GM19324 (cell line): ENCODE data around the gene ARHGEF2.

Experiments
- ATAC-seq: cut with Tn5 transposase; IDR thresholded peaks from one replicate; pipeline ENCODE4 v1.9.1; 2021; ENCODE audit warnings: mild to moderate bottlenecking, moderate library complexity; ENCODE audit not compliant: unreplicated experiment, low FRiP score

The ARHGEF2 gene

DNA sequence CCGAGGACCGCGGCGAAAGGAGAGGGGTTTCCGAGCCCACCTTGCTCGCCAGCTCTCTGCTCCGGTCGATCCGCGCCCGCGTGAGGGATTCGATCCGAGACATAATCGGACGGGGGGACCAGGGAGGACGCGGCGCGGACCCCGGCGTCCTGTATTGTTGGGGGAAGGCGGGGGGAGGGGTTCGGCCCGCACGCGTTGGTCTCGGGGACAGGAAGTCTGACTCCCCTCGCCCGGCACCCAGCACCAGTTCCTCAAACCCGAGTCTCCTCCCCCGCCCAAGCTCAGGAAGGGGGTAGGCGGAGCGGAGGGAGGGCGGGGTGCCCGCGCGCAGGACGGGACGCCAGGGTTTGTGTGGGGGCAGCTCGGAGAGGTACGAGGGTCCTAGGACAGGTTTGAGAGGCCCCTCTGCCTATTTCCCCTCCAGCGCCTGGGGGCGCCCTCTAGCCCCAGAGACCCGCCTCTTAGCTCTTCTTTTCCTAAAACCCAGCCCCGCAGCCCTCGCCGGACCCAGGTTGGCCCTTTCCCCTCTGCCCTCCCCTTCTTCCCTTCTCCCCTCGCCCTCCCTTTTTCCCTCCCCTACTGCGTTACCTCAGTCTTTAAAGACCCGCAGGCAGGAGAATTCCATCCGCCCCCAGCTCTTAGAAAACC lies at the start of gene ARHGEF2:
ARHGEF2 (minus strand) TSS at position 223 of the 648 bp plus-strand sequence; CDS start at position 103, 120 bp downstream.
- ATAC-seq = peak; percentile 48

DNA sequence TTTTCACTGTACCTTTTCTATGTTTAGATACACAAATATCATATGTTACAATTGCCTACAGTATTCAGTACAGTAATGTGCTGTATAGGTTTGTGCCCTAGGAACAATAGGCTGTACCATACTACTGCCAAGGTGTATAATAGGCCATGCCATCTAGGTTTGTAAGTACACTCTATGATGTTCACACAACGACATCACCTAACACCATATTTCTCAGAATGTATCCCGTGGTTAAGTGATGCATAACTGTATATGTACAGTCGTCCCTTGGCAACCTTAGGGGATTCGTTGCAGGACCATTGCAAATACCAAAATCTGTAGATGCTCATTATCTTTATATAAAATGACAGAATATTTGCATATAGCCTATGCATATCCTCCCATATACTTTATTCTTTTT lies 48.2 kb upstream of the ARHGEF2 start:
- ATAC-seq = no peak

DNA sequence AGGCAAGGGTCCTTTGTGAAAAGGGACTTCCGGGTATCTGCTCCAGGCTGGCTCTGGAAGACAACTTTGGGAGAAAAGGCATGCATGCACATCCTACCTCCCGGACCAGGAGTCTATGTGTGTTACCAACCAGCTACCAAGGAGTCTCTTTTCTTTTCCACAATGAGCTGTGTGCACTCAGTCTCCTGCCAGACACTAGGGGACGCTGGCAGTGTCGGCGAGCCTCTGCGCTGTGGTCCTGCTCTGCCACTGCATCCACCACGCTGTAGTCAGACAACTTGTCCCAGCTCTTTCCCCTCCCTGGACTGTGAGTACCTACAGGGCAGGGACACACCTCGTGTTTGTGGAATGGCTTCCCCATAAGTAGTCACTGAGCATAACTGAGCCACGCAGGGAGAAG lies 47.5 kb upstream of the ARHGEF2 start:
- ATAC-seq = no peak

- no peak for ATAC-seq
These were observed 46.5 kb upstream of the ARHGEF2 start for GRCh38 chr1:156024801-156025200.

GRCh38 chr1:156021954-156022353 lies 43.6 kb upstream of the ARHGEF2 start:
- no peak for ATAC-seq

- no peak for ATAC-seq
These were observed 42.7 kb upstream of the ARHGEF2 start for GRCh38 chr1:156021093-156021428.

- peak; percentile 95 for ATAC-seq
These were observed 42.1 kb upstream of the ARHGEF2 start, which contains the start of gene SSR2 for GRCh38 chr1:156020293-156021092. TSS of gene SSR2 (minus strand) at chr1:156020951. CDS start at chr1:156020167, 784 bp downstream.

GRCh38 chr1:156019946-156020292 lies 41.6 kb upstream of the ARHGEF2 start:
- ATAC-seq = no peak

- ATAC-seq = no peak
These were observed 36.5 kb upstream of the ARHGEF2 start for GRCh38 chr1:156014829-156015228.

GRCh38 chr1:156012051-156012817 lies 33.9 kb upstream of the ARHGEF2 start:
- peak; percentile 69 for ATAC-seq

- no peak for ATAC-seq
These were observed 31.1 kb upstream of the ARHGEF2 start for GRCh38 chr1:156009404-156009803.

GRCh38 chr1:156006666-156007376 lies 28.5 kb upstream of the ARHGEF2 start:
- ATAC-seq = no peak

DNA sequence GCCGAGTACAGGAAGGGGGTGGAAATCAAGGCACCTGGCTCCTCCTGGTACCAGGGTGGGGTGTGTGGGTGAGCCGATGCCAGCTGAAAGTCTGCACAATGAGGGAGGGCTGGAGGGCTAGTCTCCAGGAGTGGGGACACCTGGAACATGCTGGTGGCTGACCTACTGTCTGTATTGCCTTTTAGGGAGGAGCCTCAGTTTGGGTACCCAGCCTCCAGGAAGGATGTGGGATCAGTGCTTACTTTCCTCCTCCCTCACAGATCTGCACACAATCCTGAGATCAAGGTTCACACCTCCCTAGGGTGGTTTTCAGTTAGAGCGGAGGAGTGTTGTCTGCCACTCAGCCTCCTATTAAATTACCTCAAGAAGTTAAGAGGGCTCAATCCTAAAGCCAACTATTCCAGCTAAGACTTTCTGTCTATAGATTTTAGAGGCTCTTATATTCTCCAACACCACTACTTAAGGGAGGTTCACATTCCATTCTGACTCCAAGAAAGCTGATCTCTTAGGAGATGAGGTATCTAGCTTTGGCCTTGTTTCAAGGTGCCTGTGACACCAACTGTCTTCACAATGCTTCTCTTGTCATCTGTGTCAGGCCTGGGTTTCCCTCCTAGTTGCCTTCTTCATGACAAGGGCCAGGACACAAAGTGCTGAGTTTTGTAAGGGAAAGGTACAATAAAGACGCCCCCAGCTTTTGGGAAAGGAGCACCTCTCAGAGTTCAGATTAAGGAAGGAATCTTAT lies 26.7 kb upstream of the ARHGEF2 start:
- ATAC-seq = no peak

- ATAC-seq = no peak
These were observed 25.5 kb upstream of the ARHGEF2 start for GRCh38 chr1:156003923-156004188.

- no peak for ATAC-seq
These were observed 24.0 kb upstream of the ARHGEF2 start for GRCh38 chr1:156002188-156002911.

DNA sequence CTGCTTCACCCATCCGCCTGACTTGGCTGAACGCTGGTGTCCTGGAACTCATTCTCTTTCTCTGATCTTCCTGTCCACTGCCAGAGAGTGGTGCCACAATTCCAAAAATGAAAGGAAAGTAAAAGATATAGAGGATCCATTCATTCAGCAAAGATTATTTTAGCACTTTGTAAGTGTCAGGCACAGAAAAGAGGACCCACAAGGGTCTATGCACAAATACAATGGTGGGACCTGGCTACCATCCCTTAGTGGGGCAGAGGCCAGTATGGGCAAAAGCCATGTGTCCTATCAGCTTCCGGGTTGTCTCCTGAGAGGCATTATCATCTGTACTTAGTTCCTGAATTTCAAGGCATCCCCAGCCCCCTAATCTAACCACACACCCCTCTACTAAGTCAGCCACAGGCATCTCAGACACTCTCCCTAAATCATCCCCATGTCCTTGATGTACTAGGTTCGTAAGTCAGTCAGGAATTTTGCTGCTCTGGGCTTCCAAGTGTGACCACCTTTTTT lies 23.4 kb upstream of the ARHGEF2 start:
- ATAC-seq = no peak

GRCh38 chr1:156001021-156001661 lies 22.8 kb upstream of the ARHGEF2 start:
- no peak for ATAC-seq

- no peak for ATAC-seq
These were observed 21.6 kb upstream of the ARHGEF2 start for GRCh38 chr1:155999964-156000363.

GRCh38 chr1:155996166-155996565 lies 17.8 kb upstream of the ARHGEF2 start:
- no peak for ATAC-seq
